HG02763 (cell line): ENCODE results near the gene IFITM5.

Experiments used
- ATAC-seq: cut with Tn5 transposase; IDR thresholded peaks from one replicate; pipeline ENCODE4 v1.9.1; 2021; ENCODE audit warnings: mild to moderate bottlenecking, moderate library complexity; ENCODE audit not compliant: unreplicated experiment

The IFITM5 gene

DNA sequence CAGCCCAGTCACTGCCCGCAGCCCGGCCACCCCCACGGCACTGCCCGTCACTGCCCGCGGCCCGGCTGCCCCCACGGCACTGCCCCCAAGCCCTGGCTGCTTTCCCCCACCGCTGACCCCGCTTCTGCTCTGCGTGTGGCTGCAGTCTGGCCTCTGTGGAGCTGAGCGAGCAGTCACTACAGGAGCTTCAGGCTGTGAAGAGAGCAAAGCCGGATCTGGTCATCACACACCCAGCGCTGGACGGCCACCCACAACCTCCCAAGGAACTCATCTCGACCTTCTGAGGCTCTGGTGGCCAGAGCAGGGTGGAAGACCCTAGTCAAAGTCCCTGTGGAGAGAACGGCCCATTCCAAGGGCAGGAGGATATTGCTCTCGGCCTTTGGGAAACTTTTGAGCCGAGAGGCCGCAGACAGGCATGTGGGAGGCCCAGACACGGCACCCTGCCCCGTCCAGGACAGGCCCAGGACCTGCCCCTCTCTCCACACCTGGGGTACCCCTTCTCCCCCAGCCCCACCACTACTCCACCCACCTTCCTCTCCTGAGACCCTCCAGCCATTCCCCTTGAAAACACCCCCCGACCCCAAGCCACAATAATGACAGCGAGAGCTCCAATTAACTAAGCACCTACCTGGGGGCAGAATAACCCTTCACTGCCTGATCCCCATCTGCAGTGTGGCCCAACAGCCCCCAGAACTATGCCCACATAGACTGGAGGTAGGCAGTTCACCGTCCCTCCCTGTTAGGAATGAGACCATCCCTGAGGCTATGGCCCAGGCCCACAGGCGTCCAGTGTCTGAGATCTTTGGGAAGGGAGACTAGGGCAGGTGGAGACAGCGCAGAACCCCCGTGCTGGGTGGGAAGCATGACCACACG lies 14.1 kb downstream of the IFITM5 start:
- ATAC-seq, result no peak

DNA sequence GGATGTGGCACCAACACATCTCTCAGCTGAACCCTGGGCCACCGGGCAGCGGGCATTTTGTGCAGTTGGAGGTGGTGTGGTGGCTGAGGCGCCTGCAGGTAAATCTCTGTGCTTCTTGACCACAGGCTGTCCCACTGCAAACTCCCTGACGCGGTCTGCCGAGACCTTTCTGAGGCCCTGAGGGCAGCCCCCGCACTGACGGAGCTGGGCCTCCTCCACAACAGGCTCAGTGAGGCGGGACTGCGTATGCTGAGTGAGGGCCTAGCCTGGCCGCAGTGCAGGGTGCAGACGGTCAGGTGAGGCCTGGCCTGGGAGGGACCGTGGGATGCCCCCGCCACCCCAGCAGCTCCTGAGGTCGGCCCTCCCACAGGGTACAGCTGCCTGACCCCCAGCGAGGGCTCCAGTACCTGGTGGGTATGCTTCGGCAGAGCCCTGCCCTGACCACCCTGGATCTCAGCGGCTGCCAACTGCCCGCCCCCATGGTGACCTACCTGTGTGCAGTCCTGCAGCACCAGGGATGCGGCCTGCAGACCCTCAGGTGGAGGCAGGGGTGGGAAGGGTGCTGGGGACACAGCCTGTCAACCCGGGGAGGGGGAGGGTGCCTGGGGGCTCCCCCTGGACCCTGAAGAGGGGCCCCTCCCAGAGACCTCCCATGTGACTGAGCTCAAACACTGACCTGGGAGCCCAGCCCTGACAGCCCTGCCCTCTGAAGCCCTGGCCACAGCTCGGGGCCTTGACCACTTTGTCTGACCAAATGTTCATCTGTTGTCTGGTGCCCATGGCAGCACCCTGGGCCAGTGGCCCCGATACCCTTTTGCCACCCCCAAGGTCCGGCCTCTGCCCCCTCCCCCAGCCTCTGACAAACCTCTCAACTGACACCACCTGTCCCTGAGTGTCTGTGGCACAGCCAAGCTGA lies 15.0 kb downstream of the IFITM5 start:
- no peak for ATAC-seq

DNA sequence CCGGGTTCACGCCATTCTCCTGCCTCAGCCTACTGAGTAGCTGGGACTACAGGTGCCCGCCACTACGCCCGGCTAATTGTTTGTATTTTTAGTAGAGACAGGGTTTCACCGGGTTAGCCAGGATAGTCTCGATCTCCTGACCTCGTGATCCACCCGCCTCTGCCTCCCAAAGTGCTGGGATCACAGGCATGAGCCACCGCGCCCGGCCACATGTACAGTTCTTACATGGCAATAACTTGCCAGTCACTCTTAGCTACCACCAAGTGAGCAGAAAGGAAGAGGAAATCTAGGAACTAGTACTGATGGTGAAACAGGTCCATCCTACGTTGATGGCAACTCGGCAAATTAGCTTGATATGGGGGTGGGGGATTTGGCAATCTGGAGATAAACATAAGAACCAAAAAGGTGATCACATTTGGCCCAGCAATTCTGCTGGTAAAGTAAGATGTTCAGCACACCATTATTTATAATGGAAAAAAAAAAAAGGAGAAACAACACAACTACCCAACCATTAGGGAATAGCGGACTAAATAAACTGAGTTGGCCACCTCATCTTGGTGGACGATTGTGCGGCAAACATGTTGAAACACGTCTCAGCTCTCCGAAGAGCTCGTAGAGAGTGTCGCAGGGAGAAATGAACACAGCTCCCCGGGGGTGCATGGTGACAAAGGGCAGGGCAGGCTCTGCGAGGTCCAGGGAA lies 15.8 kb downstream of the IFITM5 start:
- ATAC-seq, result no peak

DNA sequence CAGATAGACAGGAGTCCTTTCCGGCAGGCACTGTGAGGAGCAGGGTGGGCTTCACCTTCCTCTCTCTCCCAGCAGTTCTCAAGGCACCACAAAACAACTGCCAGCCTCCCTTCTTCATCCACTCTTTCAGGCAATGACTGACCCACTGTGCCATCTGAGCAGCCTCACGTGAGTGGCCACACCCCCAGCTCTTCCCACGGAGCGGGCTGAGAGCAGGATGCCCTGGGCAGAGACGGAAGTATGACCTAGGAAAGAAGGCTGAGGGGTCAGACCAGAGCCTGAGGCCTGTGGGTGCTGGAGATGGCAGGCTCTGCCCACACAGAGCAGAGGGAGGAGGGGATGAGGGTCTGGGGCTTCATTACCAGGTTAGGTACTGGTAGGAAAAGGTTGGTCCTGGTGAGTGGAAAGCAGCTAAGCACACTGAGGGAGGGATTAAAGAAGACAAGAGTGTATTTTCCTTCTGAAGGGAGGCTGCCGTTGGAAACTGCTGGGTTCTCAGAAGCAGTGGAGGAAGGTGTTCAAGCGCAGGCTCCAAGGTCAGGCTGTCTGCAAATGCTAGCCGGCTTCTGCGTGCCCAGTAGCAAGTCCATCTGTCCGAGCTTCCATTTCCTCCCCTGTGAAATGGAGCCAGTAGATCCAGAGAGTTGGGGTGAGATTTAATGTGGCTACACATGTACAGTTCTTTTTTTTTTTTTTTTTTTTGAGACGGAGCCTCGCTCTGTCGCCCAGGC lies 16.5 kb downstream of the IFITM5 start:
- no peak for ATAC-seq

DNA sequence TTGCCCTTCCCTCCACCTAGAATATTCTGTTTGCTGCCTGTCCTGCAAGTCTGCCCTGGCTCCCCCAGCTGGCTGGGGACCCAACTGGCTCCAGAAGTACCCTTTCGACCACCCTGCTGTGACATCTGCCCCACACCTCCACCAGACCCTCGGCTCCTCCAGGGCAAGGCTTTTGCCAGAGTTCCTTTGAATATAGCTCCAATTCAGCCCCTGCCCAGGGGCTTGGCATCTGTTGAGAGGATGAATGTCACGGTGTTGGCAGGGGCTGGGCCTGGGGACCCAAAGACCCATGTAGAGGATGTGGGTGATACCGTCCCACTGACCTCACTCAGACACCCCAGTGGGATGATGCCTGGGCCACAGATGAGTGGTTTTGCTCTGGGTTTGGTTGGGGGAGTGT lies 17.2 kb downstream of the IFITM5 start:
- no peak for ATAC-seq

DNA sequence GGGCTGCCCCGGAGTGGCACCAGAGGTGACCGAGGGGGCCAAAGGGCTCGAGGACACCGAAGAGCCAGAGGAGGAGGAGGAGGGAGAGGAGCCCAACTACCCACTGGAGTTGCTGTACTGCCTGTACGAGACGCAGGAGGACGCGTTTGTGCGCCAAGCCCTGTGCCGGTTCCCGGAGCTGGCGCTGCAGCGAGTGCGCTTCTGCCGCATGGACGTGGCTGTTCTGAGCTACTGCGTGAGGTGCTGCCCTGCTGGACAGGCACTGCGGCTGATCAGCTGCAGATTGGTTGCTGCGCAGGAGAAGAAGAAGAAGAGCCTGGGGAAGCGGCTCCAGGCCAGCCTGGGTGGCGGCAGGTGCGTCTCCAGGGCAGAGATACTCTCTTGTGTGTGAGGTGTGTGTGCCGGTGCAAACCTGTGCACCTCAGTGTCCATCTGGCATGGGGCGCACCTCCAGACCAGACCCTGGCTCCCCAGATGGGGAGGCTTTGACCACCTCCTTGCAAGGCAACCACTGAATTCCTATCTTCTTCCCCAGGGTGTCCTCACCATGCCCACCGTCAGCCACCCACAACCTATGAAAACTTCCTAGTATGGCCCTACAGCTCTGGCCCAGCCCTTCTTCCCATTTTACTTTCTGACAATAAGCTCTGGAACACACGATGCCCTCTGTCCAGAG lies 17.7 kb downstream of the IFITM5 start:
- no peak for ATAC-seq

DNA sequence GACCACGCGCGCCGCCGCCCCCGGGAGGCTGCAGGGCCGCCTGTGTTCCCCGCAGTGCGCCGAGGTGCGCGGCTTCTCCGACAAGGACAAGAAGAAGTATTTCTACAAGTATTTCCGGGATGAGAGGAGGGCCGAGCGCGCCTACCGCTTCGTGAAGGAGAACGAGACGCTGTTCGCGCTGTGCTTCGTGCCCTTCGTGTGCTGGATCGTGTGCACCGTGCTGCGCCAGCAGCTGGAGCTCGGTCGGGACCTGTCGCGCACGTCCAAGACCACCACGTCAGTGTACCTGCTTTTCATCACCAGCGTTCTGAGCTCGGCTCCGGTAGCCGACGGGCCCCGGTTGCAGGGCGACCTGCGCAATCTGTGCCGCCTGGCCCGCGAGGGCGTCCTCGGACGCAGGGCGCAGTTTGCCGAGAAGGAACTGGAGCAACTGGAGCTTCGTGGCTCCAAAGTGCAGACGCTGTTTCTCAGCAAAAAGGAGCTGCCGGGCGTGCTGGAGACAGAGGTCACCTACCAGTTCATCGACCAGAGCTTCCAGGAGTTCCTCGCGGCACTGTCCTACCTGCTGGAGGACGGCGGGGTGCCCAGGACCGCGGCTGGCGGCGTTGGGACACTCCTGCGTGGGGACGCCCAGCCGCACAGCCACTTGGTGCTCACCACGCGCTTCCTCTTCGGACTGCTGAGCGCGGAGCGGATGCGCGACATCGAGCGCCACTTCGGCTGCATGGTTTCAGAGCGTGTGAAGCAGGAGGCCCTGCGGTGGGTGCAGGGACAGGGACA lies 18.4 kb downstream of the IFITM5 start:
- no peak for ATAC-seq

DNA sequence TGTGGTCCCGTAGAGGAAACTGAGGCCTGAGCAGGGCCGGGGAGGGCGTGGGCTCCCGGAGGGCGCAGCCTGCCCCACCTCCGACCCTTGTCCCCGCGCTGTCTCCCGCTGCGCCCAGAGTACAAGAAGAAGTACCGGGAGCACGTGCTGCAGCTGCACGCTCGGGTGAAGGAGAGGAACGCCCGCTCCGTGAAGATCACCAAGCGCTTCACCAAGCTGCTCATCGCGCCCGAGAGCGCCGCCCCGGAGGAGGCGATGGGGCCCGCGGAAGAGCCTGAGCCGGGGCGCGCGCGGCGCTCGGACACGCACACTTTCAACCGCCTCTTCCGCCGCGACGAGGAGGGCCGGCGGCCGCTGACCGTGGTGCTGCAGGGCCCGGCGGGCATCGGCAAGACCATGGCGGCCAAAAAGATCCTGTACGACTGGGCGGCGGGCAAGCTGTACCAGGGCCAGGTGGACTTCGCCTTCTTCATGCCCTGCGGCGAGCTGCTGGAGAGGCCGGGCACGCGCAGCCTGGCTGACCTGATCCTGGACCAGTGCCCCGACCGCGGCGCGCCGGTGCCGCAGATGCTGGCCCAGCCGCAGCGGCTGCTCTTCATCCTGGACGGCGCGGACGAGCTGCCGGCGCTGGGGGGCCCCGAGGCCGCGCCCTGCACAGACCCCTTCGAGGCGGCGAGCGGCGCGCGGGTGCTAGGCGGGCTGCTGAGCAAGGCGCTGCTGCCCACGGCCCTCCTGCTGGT lies 19.2 kb downstream of the IFITM5 start:
- ATAC-seq, result no peak

DNA sequence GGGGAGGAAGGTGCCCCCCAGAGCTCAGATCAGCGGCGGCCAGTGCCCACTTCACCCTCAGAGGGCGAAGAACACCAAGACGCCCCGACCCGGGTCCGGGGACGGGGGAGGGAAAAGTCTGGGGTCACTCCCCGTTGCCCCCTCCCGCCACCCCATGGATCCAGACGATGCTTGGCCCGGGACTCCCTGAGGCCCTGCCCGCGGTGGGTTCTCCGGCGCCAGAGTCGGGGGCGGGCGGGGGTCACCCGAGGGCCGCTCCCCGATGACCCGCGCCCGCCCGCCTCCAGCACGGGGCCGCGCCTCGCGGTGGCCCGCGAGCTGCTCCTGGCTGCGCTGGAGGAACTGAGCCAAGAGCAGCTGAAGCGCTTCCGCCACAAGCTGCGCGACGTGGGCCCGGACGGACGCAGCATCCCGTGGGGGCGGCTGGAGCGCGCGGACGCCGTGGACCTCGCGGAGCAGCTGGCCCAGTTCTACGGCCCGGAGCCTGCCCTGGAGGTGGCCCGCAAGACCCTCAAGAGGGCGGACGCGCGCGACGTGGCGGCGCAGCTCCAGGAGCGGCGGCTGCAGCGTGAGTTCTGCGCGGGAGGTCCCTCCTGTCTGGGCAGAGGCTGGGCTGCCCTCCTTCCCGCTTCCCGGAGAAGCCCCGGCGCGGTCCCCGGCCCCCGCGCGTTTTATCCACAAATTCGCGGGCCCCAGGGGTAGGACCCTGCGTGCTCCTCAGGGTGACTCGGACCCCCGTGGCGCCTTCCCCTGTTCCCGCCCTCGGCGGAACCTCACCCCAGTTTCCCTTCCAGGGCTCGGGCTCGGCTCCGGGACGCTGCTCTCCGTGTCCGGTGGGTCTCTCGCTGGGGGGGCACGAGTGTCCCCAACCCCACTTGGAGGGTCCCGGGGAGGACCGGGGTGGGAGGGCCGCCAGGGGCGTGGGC lies 20.0 kb downstream of the IFITM5 start:
- ATAC-seq, result no peak

DNA sequence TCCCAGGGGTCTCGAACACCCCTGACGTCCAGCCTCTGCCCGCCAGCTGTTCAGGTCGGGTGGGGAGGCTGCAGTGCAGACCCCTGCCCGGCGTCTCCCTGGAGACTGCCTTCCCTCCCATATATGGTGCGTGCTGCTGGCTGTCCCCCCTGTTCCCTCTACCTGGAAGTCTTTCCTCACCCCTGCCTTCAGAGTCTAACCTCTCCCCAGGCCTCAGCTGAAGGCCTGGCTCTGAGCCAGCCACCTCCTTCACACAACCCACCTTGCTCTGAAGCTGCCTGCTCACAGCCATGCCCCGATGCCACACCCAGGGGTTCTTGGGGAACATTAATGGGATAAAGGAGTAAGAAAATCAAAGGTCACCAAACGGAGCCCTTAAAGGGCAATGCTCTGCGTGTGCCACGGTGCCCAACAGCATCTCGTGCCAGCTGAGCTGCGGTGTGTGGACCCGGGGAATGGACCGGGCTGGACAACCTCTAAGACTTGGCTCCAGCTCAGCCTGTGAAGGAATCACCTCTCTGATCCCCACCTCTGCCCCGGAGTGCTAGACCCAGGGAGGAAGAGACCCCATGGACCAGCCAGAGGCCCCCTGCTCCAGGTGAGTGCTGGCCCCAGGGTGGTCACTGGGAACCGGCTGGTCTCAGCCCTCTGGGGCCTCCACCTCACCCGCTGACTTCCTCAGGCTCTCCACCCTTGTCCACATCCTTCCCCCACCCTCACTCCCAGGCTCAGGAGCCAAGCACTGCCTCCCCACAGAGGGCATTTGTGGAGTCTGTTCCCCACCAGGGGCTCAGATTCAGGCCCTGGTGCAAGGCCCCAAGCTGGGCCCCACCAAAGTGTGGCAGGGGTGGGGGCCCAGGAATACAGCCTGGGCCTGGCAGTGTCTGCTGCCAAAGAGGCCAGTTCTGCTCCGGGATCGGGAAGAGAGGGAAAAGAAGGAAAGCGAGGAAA lies 21.1 kb downstream of the IFITM5 start, which contains the start of gene NLRP6:
NLRP6 (plus strand) TSS at position 407 of the 951 bp plus-strand sequence; CDS start at position 570, 163 bp downstream.
- ATAC-seq, result no peak

DNA sequence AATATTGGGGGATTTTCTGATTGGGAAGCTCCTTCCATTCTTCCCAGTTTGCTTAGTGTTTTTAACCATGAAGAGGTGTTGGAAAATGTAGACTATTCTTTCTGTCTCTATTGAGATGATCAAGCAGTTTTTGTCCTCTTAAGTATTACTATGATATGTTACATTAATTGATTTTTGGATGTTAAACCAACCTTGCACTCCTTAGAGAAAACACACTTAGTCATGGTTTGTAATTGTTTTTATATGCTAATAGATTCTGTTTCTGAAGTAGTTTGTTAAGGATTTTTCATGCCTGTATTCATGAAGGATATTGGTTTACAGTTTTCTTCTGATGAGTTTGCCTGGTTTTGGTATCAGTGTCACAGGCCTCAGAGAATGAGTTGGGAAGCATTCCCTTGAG lies 23.1 kb downstream of the IFITM5 start:
- no peak for ATAC-seq

DNA sequence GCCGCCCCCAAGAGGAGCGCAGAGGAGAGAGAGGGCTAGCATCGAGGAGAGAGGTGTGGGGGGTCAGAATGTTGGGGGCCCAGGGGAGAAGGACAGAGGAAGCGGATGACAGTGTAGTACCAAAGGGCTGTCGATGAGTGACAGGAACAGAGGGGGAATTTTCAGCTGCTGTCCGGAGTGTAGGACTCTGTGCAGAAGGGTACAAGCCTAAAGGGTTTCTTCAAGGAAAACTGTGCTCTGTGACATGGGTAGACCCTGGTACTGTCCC lies 26.5 kb downstream of the IFITM5 start:
- no peak for ATAC-seq

DNA sequence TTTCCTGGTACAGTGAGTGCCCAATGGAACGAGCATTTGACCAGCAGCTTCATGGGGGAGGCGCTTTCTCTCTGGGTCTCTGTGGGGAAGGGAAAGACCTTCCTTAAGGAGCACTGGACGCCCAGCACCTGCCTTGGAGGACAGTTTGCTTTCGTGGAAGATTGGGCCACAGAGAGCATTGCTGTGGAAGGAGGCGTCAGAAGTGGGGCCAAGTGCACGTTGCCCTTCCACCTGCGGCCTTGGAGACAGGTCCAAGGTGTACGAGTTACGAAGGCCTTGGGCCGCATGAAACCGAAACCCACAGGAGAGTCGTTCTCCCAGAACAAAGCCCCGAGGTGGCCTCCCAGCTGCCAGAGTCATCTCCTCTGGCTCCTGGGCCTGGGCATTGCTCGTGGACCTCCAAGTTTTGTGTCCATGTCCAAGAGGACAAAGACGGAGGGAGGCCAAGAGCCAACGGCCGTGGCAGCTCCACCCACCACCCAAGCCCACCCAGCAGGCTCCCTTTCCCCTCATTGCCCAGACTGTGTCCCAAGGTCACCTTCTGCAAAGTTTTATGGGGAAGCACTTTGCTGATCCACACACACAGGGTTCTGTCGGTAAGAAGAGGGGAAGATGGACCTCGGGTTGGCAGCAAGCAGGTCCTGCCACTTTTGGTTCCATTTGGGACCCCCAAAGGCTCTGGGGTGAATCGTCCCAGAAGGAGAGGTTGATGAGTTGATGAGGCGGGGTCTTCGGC lies 27.0 kb downstream of the IFITM5 start:
- no peak for ATAC-seq

DNA sequence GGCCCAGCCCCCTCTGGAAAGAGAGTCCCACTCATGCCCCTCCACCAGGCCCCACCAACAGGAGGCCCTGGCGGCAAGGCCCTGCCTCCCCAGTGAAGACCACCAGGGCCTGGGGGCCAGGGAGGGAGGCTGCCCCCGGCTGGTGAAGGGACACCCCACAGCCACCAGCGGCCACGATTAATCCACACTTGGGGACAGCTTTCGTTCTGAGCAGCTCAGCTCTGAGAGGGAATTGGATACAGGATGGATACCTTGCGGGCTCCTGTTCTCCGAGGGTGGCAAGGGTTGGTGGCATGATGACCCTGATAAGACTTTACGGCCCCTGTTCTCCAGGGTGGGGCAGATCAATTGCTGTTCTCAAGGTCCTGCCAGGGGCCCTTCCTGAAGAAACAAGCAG lies 28.0 kb downstream of the IFITM5 start:
- no peak for ATAC-seq

DNA sequence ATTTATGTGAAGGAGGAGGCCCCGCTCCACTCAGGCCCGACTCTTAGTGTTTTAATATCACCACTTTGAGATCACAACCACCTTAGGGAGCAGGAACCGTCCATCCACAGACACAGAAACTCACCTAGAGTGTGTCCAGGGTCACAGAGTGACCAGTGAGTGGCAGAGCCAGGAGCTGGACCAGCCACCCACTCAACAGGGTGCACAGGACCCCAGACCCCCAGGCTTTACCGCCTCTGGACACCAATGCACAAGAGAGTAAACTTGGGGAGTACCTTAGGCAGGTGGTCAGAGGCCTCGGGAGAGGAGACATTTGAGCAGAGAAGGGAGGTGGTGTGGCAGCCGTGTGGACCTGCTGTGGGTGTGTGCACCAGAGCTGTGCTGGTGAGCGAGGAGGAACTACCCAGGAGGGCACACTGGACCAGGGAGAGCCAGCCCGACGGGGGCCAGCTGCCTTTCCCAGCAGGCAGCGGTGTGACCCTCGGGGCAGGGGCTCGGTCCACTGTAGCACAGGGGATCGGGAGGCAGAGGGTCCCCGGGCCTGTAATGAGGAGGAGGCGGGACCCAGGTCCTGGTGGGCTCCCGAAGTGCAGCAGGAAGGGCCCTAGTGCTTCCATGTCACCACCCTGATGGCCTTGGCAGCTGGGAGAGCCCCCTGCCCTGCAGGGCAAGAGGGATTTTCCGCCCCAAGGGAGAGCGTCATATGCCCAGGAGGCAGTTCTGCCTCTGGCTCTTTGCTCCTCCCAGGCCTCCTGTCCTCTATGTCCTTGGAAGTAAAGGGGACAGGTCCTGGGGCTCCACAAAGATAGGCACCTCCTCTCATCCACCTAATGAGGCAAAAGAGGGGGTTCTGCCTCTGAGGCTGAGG lies 28.6 kb downstream of the IFITM5 start:
- no peak for ATAC-seq
